GM23338 (cell line): ENCODE measurements around the gene GPATCH1.

ENCODE experiments used
- TF ChIP-seq, protein P1 (sequence below), 2 experiments: fragments of 200-600 bp in 1 of 2; sonication (generic) in 1 of 2; conservative IDR thresholded peaks; 2 replicates each; pipeline versions ENCODE4 v1.5.1 to v1.6.1; 2016 to 2017; ENCODE audit warnings: antibody characterized with exemption in 2 of 2, low read depth in 2 of 2, mild to moderate bottlenecking in 2 of 2, moderate library complexity in 1 of 2
- TF ChIP-seq, protein P2 (sequence below): IDR thresholded peaks from one replicate; pipeline ENCODE4 v1.6.1; 2018; ENCODE audit warnings: antibody characterized with exemption; ENCODE audit not compliant: unreplicated experiment

DNA sequence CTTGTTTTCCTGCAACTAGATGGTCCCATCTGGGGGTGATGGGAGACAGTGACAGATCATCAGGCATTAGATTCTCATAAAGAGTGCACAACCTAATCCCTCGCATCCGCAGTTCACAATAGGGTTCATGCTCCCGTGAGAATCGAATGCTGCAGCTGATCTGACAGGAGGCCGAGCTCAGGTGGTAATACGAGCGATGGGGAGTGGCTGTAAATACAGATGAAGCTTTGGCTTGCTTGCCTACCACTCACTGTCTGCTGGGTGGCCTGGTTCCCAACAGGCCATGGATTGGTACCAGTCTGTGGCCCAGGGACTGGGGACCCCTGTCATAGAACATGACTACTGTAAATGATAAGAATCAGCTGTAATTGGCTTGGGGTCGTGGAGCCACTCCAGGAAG is 78.9 kb downstream of the GPATCH1 start:
- TF ChIP-seq, protein P1, sequence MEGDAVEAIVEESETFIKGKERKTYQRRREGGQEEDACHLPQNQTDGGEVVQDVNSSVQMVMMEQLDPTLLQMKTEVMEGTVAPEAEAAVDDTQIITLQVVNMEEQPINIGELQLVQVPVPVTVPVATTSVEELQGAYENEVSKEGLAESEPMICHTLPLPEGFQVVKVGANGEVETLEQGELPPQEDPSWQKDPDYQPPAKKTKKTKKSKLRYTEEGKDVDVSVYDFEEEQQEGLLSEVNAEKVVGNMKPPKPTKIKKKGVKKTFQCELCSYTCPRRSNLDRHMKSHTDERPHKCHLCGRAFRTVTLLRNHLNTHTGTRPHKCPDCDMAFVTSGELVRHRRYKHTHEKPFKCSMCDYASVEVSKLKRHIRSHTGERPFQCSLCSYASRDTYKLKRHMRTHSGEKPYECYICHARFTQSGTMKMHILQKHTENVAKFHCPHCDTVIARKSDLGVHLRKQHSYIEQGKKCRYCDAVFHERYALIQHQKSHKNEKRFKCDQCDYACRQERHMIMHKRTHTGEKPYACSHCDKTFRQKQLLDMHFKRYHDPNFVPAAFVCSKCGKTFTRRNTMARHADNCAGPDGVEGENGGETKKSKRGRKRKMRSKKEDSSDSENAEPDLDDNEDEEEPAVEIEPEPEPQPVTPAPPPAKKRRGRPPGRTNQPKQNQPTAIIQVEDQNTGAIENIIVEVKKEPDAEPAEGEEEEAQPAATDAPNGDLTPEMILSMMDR (conservative IDR thresholded peaks at IDR 0.05; ENCODE audit: low read depth in 2 of 2) = no peak
- TF ChIP-seq, protein P2, sequence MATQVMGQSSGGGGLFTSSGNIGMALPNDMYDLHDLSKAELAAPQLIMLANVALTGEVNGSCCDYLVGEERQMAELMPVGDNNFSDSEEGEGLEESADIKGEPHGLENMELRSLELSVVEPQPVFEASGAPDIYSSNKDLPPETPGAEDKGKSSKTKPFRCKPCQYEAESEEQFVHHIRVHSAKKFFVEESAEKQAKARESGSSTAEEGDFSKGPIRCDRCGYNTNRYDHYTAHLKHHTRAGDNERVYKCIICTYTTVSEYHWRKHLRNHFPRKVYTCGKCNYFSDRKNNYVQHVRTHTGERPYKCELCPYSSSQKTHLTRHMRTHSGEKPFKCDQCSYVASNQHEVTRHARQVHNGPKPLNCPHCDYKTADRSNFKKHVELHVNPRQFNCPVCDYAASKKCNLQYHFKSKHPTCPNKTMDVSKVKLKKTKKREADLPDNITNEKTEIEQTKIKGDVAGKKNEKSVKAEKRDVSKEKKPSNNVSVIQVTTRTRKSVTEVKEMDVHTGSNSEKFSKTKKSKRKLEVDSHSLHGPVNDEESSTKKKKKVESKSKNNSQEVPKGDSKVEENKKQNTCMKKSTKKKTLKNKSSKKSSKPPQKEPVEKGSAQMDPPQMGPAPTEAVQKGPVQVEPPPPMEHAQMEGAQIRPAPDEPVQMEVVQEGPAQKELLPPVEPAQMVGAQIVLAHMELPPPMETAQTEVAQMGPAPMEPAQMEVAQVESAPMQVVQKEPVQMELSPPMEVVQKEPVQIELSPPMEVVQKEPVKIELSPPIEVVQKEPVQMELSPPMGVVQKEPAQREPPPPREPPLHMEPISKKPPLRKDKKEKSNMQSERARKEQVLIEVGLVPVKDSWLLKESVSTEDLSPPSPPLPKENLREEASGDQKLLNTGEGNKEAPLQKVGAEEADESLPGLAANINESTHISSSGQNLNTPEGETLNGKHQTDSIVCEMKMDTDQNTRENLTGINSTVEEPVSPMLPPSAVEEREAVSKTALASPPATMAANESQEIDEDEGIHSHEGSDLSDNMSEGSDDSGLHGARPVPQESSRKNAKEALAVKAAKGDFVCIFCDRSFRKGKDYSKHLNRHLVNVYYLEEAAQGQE = no peak
